Ovary (tissue), 9 donors: ENCODE results near the gene WWC1. TPM values are rescaled to one million over a fixed set of nuclear protein-coding genes. Genes with fewer than 3 reads are reported as not detected.
A peak's percentile ranks its signal among the peaks of the same experiment; 100 is the strongest.

Experiments
- DNase-seq, 5 donors: peaks; one replicate each; pipeline ENCODE4 v3.0.0-alpha.2; 2019 to 2020
- H3K27ac ChIP-seq, 2 donors: fragments of 200-600 bp; one replicate each; pipeline versions ENCODE4 v1.5.1 to v1.8.0; 2019 to 2022
- H3K27me3 ChIP-seq: fragments of 200-600 bp; one replicate; pipeline ENCODE4 v1.8.0; 2022
- H3K36me3 ChIP-seq: fragments of 200-600 bp; sonication (generic); one replicate; pipeline ENCODE4 v1.5.1; 2019
- H3K4me1 ChIP-seq: one replicate; pipeline ENCODE4 v1.8.1; 2013; ENCODE audit warnings: mild to moderate bottlenecking, moderate library complexity; ENCODE audit not compliant: insufficient read depth
- H3K4me3 ChIP-seq: fragments of 200-600 bp; sonication (generic); one replicate; pipeline ENCODE4 v1.5.1; 2017
- H3K9me3 ChIP-seq, 2 donors: fragments of 200-600 bp in 1 of 2; sonication (generic) in 1 of 2; one replicate each; pipeline versions ENCODE4 v1.5.1 to v1.8.1; 2013 to 2019; ENCODE audit warnings: mild to moderate bottlenecking in 1 of 2, moderate library complexity in 1 of 2
- CTCF ChIP-seq, 3 donors: fragments of 450-650 bp in 2 of 3; fragments of 200-600 bp in 1 of 3; IDR thresholded peaks; one replicate each; pipeline versions ENCODE4 v1.5.1 to v1.8.0; 2016 to 2022; ENCODE audit warnings: antibody characterized with exemption in 3 of 3, mild to moderate bottlenecking in 1 of 3
- EP300 ChIP-seq: sonication (generic); formaldehyde crosslinking; IDR thresholded peaks from one replicate; pipeline ENCODE4 v1.6.1; 2017; ENCODE audit warnings: antibody characterized with exemption
- POLR2A ChIP-seq: fragments of 450-650 bp; IDR thresholded peaks from one replicate; pipeline ENCODE4 v1.6.1; 2017; ENCODE audit warnings: antibody characterized with exemption, mild to moderate bottlenecking, moderate library complexity
- WGBS, 3 donors: extraction: QIAGEN DNeasy Blood & Tissue Kit in 1 of 3; methylation state at CpG; one replicate each; pipeline versions ENCODE4 v1.1.5 to v1.1.7; 2013 to 2017; 5-methylcytosine and 5-hydroxymethylcytosine counted together
- intact Hi-C, 4 donors: fragments of 100-400 bp; cut with DNase I; formaldehyde crosslinking; loops; one replicate each; pipeline versions ENCODE4 v1.11.0 to v1.15.1; 2022 to 2023
- polyA plus RNA-seq, 2 donors: library from polyadenylated mRNA; stranded (reverse); fragments of 200-250 nt in 1 of 2; fragments of 350-450 nt in 1 of 2; fragmentation: Illumina TruSeq in 1 of 2; extraction: RNeasy Lipid Tissue Mini Kit (QIAGEN cat#74804) in 1 of 2; gene quantifications; one replicate each; pipeline ENCODE4 v1.2.3, GENCODE V29; 2013 to 2014
- total RNA-seq, 7 donors: library from RNA; depleted of rRNA in 2 of 7; stranded (reverse); fragments of >200 nt in 2 of 7; fragmentation: NEBNext Ultra II Directional in 3 of 7; extraction: Animal tissue kit (Norgen Biotek cat#: 25700) in 3 of 7; gene quantifications; one replicate each; pipeline versions ENCODE4 v1.1.0 to v1.2.4, GENCODE V29; 2016 to 2023
- donor health status: DM: no; HTN: no; CAD: no; lungs with moderate emphysema.
- donor health status: DM: no; HTN: no; CAD: no.
- donor health status: Bipolar disorder and iron deficiency.
- donor health status: DM: yes; HTN: yes; CAD: no.
- donor health status: DM: no; HTN: no; CAD: no.
- donor health status: DM: yes; HTN: yes; CAD: no.

Gene WWC1
- total and polyA plus RNA-seq, 9 donors, result 0.58 to 60.3 (median 5.3) TPM

- Histone ChIP-seq H3K4me3 (no peak overlapping the region), H3K9me3 (no peaks in the 10 kb centered on the region), H3K4me1 (peaks cover 2% of the 10 kb centered on the region), H3K27me3 (no peaks in the 10 kb centered on the region), H3K27ac (no peak overlapping the region), H3K36me3 (no peaks in the 10 kb centered on the region)
- intact Hi-C loops, result no loop called here
- no peak for DNase-seq
- 76 to 81% (median 79%) methylated on average over 18 of the region's 18 CpGs for WGBS, 3 donors
- no peak for TF ChIP-seq POLR2A
- TF ChIP-seq CTCF (IDR thresholded peaks at IDR 0.05), result no peak
- no peak for TF ChIP-seq EP300
Observed at GRCh38 chr5:168292786-168293696, 1.6 kb downstream of the WWC1 start.

- WGBS, 3 donors, result 22 to 40% (median 29%) methylated on average over 12 of the region's 12 CpGs
- Histone ChIP-seq H3K27me3 (no peaks in the 10 kb centered on the region), H3K9me3 (no peaks in the 10 kb centered on the region), H3K36me3 (no peaks in the 10 kb centered on the region), H3K4me1 (peaks cover 2% of the 10 kb centered on the region), H3K4me3 (no peak overlapping the region), H3K27ac (no peak overlapping the region)
- TF ChIP-seq POLR2A, result no peak
- DNase-seq, result peak in 2 of 5 donors; percentile 37 to 51
- intact Hi-C loops, result no loop called here
Observed at GRCh38 chr5:168295574-168296201, 4.2 kb downstream of the WWC1 start.

DNA sequence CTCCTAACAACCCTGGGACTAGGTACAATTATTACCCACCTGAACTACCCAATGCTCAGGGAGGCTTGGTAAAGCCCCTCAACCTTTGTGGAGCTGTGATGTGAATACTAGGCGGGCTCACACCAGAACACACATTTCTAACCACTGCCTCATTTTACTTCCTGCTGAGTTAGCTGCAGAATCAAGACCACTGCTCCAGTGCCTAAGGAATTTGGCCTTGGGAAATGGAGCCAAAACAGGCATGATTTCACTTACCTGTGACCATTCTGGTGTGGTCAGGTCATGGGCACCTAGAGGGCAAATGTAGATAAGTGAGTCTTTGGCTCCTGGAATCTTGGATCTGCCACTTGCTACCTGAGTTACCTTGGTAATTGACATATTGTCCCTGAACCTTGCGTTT lies 5.2 kb downstream of the WWC1 start:
- TF ChIP-seq CTCF (IDR thresholded peaks at IDR 0.05), result no peak
- no peak for TF ChIP-seq EP300
- no peak for TF ChIP-seq POLR2A
- peaks cover 2% of the 10 kb centered on the region for H3K4me1 ChIP-seq
- no peaks in the 10 kb centered on the region for H3K9me3 ChIP-seq
- H3K27ac ChIP-seq, result no peak overlapping the region
- H3K36me3 ChIP-seq, result no peaks in the 10 kb centered on the region
- WGBS, 3 donors, result 98 to 100% (median 99%) methylated on average over 2 of the region's 2 CpGs
- H3K4me3 ChIP-seq, result no peak overlapping the region
- intact Hi-C loops, result no loop called here
- no peaks in the 10 kb centered on the region for H3K27me3 ChIP-seq
- no peak for DNase-seq

- H3K36me3 ChIP-seq, result no peaks in the 10 kb centered on the region
- DNase-seq, result no peak
- H3K27me3 ChIP-seq, result no peaks in the 10 kb centered on the region
- 93 to 97% (median 94%) methylated on average over 7 of the region's 7 CpGs for WGBS, 3 donors
- no peaks in the 10 kb centered on the region for H3K9me3 ChIP-seq
- no peak overlapping the region for H3K4me3 ChIP-seq
- TF ChIP-seq POLR2A (no peak), CTCF (IDR thresholded peaks at IDR 0.05) (no peak), EP300 (no peak)
- intact Hi-C loops, result no loop called here
- H3K4me1 ChIP-seq, result peaks cover 2% of the 10 kb centered on the region
- no peak overlapping the region for H3K27ac ChIP-seq
Observed at GRCh38 chr5:168298949-168299348, 7.5 kb downstream of the WWC1 start.

- intact Hi-C loops, result no loop called here
- no peak for DNase-seq
- Histone ChIP-seq H3K27ac (no peak overlapping the region), H3K27me3 (no peaks in the 10 kb centered on the region), H3K4me3 (no peak overlapping the region), H3K36me3 (no peaks in the 10 kb centered on the region), H3K9me3 (no peaks in the 10 kb centered on the region), H3K4me1 (peaks cover 2% of the 10 kb centered on the region)
- WGBS, 3 donors, result 79 to 89% (median 86%) methylated on average over 7 of the region's 7 CpGs
- TF ChIP-seq EP300 (no peak), CTCF (IDR thresholded peaks at IDR 0.05) (no peak), POLR2A (no peak)
Observed at GRCh38 chr5:168299372-168299771, 7.9 kb downstream of the WWC1 start.
